GM12878 (cell line): ENCODE data around the gene FAM210A. TPM values are rescaled to one million over a fixed set of nuclear protein-coding genes. Genes with fewer than 3 reads are reported as not detected.

Source experiments
- ASH2L ChIP-seq: fragments of 300-600, 200-600 bp; sonication (generic); IDR thresholded peaks from 2 replicates; pipeline ENCODE4 v1.6.1; 2017; ENCODE audit warnings: low read depth, mild to moderate bottlenecking, borderline replicate concordance
- CHD1 ChIP-seq: IDR thresholded peaks from 2 replicates; pipeline ENCODE4 v1.6.1; 2012; ENCODE audit warnings: low read depth, low read length, improper control_type of control experiment
- CHD4 ChIP-seq: fragments of 200-600 bp; sonication (generic); IDR thresholded peaks from 2 replicates; pipeline ENCODE4 v1.6.1; 2016; ENCODE audit warnings: mild to moderate bottlenecking
- EED ChIP-seq: sonication (generic); IDR thresholded peaks from 2 replicates; pipeline ENCODE4 v1.6.1; 2016; ENCODE audit warnings: antibody characterized with exemption, low read depth
- EZH2 ChIP-seq: IDR thresholded peaks from 2 replicates; pipeline ENCODE4 v1.6.1; 2012; ENCODE audit warnings: low read depth, mild to moderate bottlenecking, control low read depth, inconsistent platforms, low read length, borderline replicate concordance; ENCODE audit not compliant: control insufficient read depth
- HCFC1 ChIP-seq: fragments of 150-350 bp; IDR thresholded peaks from 2 replicates; pipeline ENCODE4 v1.6.1; 2014; ENCODE audit warnings: low read length
- MTA3 ChIP-seq: IDR thresholded peaks from 2 replicates; pipeline ENCODE4 v1.6.1; 2012; ENCODE audit warnings: low read length, inconsistent platforms, borderline replicate concordance
- NFYA ChIP-seq: IDR thresholded peaks from 2 replicates; pipeline ENCODE4 v1.6.1; 2011; ENCODE audit warnings: low read depth, mild to moderate bottlenecking, low read length, improper control_type of control experiment, borderline replicate concordance
- POLR2AphosphoS2 ChIP-seq: IDR thresholded peaks from 2 replicates; pipeline ENCODE4 v1.6.1; 2011; ENCODE audit warnings: low read depth, mild to moderate bottlenecking, low read length, improper control_type of control experiment, moderate library complexity
- POLR2AphosphoS5 ChIP-seq: IDR thresholded peaks from 2 replicates; pipeline ENCODE4 v1.6.1; 2011; ENCODE audit warnings: mild to moderate bottlenecking, low read length, inconsistent platforms
- RAD51 ChIP-seq: fragments of 450-650 bp; IDR thresholded peaks from 2 replicates; pipeline ENCODE4 v1.6.1; 2016; ENCODE audit warnings: moderate library complexity, mild to moderate bottlenecking, inconsistent platforms
- SMARCA5 ChIP-seq: fragments of 450-650 bp; IDR thresholded peaks from 2 replicates; pipeline ENCODE4 v1.6.1; 2017; ENCODE audit warnings: mild to moderate bottlenecking
- SRF ChIP-seq, 2 experiments: IDR thresholded peaks; 2 replicates each; pipeline ENCODE4 v1.6.1; 2011; ENCODE audit warnings: low read depth in 2 of 2, low read length in 2 of 2, mild to moderate bottlenecking in 1 of 2, moderate library complexity in 1 of 2
- STAT3 ChIP-seq: IDR thresholded peaks from 2 replicates; pipeline ENCODE4 v1.6.1; 2011; ENCODE audit warnings: low read depth, low read length, improper control_type of control experiment
- TARDBP ChIP-seq: IDR thresholded peaks from 2 replicates; pipeline ENCODE4 v1.6.1; 2016; ENCODE audit warnings: borderline replicate concordance
- YY1 ChIP-seq: IDR thresholded peaks from 2 replicates; pipeline ENCODE4 v1.6.1; 2011; ENCODE audit warnings: low read depth, mild to moderate bottlenecking, low read length
- ZZZ3 ChIP-seq: IDR thresholded peaks from 2 replicates; pipeline ENCODE4 v1.6.1; 2011; ENCODE audit warnings: low read depth; ENCODE audit not compliant: control insufficient read depth, insufficient read length
- polyA plus RNA-seq, 11 experiments: library from polyadenylated mRNA; depleted of rRNA in 4 of 11; unstranded in 6 of 11; stranded (reverse) in 5 of 11; fragments of >200 nt; fragmentation: Nextera tagmentation in 4 of 11; fragmentation: Illumina TruSeq in 1 of 11; extraction: Ambion mirVana in 4 of 11; extraction: Trizol in 1 of 11; gene quantifications; 1 replicate in 1 of 11; 2 replicates in 10 of 11; pipeline versions ENCODE4 v1.2.1 to v1.2.3, GENCODE V29; 2011 to 2016; ENCODE audit warnings: inconsistent platforms in 2 of 11, missing spikeins in 2 of 11, low read depth in 1 of 11
- total RNA-seq, 4 experiments: library from RNA; depleted of rRNA in 3 of 4; stranded (reverse); fragments of >200 nt in 3 of 4; fragmentation: Illumina TruSeq in 1 of 4; extraction: Trizol in 1 of 4; gene quantifications; 2 replicates each; pipeline versions ENCODE4 v1.2.1 to v1.2.3, GENCODE V29; 2013 to 2021
- TF ChIP-seq, protein P1 (sequence below): fragments of 450-650 bp; conservative IDR thresholded peaks from 2 replicates; pipeline ENCODE4 v1.6.1; 2017; ENCODE audit warnings: mild to moderate bottlenecking, moderate library complexity
- TF ChIP-seq, protein P2 (sequence below): IDR thresholded peaks from 2 replicates; pipeline ENCODE4 v1.6.1; 2012; ENCODE audit warnings: mild to moderate bottlenecking, low read depth, low read length
- TF ChIP-seq, protein P3 (sequence below): fragments of 150-350 bp; IDR thresholded peaks from 2 replicates; pipeline ENCODE4 v1.6.1; 2016; ENCODE audit warnings: low read depth, low read length
- TF ChIP-seq, protein P4 (sequence below): IDR thresholded peaks from 2 replicates; pipeline ENCODE4 v1.6.1; 2012; ENCODE audit warnings: low read length, inconsistent platforms

The FAM210A gene
- total and polyA plus RNA-seq, 10 of the 15 experiments (the other 5 are each of a cell fraction or from before 2014, with no cell fraction given): 10.3 to 56.3 (median 17.7) TPM

DNA sequence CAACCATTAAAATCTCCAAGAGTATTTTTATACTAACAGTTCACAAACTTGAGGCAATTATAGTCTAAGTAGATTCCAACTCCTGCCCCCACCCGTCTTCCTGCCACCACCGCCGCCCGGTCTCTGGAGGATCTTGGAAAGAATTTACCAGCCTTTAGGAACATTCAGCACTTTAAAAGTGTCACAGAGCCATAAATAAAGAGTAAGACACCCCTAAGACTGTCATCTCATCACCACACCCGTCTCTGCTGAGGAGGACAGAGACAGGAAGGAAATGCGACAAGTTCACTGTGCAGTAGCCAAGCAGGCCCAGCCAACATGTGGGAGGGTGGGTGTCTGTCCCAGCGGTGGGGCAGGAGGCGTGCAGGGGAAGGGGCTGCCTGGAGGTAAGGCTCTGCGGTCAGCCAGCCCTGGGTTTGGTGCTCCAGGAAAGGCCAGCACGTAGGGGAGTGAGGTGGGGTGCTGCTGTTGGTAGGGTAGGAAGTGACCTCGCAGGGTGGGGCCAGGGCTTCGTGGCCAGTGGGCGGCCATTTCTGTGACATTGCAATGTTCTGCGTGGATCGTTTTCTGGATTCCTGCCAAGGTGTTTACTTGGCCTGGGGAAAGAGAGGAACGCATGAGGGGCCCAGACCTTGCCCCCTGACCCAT lies 111.6 kb downstream of the FAM210A start (continued):
- TF ChIP-seq EED (peak; percentile 19; the same call in 1 of the 2 replicates), EZH2 (no peak), POLR2AphosphoS5 (peak; percentile 94), TARDBP (no peak), ASH2L (no peak), POLR2AphosphoS2 (peak; percentile 91; the same call in 1 of the 2 replicates), SMARCA5 (0 out of 2 replicates have a peak, but pooled peaks have one; percentile 13), HCFC1 (no peak), ZZZ3 (no peak), NFYA (no peak), RAD51 (no peak), YY1 (peak; percentile 90), CHD4 (no peak), SRF (IDR thresholded peaks at IDR 0.05; ENCODE audit: low read depth in 2 of 2, low read length in 2 of 2) (no peak), MTA3 (no peak), STAT3 (no peak), CHD1 (0 out of 2 replicates have a peak, but pooled peaks have one; percentile 27)
- TF ChIP-seq, protein P1, sequence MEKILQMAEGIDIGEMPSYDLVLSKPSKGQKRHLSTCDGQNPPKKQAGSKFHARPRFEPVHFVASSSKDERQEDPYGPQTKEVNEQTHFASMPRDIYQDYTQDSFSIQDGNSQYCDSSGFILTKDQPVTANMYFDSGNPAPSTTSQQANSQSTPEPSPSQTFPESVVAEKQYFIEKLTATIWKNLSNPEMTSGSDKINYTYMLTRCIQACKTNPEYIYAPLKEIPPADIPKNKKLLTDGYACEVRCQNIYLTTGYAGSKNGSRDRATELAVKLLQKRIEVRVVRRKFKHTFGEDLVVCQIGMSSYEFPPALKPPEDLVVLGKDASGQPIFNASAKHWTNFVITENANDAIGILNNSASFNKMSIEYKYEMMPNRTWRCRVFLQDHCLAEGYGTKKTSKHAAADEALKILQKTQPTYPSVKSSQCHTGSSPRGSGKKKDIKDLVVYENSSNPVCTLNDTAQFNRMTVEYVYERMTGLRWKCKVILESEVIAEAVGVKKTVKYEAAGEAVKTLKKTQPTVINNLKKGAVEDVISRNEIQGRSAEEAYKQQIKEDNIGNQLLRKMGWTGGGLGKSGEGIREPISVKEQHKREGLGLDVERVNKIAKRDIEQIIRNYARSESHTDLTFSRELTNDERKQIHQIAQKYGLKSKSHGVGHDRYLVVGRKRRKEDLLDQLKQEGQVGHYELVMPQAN: no peak
- TF ChIP-seq, protein P2, sequence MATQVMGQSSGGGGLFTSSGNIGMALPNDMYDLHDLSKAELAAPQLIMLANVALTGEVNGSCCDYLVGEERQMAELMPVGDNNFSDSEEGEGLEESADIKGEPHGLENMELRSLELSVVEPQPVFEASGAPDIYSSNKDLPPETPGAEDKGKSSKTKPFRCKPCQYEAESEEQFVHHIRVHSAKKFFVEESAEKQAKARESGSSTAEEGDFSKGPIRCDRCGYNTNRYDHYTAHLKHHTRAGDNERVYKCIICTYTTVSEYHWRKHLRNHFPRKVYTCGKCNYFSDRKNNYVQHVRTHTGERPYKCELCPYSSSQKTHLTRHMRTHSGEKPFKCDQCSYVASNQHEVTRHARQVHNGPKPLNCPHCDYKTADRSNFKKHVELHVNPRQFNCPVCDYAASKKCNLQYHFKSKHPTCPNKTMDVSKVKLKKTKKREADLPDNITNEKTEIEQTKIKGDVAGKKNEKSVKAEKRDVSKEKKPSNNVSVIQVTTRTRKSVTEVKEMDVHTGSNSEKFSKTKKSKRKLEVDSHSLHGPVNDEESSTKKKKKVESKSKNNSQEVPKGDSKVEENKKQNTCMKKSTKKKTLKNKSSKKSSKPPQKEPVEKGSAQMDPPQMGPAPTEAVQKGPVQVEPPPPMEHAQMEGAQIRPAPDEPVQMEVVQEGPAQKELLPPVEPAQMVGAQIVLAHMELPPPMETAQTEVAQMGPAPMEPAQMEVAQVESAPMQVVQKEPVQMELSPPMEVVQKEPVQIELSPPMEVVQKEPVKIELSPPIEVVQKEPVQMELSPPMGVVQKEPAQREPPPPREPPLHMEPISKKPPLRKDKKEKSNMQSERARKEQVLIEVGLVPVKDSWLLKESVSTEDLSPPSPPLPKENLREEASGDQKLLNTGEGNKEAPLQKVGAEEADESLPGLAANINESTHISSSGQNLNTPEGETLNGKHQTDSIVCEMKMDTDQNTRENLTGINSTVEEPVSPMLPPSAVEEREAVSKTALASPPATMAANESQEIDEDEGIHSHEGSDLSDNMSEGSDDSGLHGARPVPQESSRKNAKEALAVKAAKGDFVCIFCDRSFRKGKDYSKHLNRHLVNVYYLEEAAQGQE: no peak
- TF ChIP-seq, protein P3, sequence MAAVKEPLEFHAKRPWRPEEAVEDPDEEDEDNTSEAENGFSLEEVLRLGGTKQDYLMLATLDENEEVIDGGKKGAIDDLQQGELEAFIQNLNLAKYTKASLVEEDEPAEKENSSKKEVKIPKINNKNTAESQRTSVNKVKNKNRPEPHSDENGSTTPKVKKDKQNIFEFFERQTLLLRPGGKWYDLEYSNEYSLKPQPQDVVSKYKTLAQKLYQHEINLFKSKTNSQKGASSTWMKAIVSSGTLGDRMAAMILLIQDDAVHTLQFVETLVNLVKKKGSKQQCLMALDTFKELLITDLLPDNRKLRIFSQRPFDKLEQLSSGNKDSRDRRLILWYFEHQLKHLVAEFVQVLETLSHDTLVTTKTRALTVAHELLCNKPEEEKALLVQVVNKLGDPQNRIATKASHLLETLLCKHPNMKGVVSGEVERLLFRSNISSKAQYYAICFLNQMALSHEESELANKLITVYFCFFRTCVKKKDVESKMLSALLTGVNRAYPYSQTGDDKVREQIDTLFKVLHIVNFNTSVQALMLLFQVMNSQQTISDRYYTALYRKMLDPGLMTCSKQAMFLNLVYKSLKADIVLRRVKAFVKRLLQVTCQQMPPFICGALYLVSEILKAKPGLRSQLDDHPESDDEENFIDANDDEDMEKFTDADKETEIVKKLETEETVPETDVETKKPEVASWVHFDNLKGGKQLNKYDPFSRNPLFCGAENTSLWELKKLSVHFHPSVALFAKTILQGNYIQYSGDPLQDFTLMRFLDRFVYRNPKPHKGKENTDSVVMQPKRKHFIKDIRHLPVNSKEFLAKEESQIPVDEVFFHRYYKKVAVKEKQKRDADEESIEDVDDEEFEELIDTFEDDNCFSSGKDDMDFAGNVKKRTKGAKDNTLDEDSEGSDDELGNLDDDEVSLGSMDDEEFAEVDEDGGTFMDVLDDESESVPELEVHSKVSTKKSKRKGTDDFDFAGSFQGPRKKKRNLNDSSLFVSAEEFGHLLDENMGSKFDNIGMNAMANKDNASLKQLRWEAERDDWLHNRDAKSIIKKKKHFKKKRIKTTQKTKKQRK: no peak
- TF ChIP-seq, protein P4, sequence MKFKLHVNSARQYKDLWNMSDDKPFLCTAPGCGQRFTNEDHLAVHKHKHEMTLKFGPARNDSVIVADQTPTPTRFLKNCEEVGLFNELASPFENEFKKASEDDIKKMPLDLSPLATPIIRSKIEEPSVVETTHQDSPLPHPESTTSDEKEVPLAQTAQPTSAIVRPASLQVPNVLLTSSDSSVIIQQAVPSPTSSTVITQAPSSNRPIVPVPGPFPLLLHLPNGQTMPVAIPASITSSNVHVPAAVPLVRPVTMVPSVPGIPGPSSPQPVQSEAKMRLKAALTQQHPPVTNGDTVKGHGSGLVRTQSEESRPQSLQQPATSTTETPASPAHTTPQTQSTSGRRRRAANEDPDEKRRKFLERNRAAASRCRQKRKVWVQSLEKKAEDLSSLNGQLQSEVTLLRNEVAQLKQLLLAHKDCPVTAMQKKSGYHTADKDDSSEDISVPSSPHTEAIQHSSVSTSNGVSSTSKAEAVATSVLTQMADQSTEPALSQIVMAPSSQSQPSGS: no peak
